RWPE1 (cell line): Measurements from ENCODE around the gene ELAC2.
A peak's percentile ranks its signal among the peaks of the same experiment; 100 is the strongest.

Source experiments
- CTCF ChIA-PET: fragments of 350-600 bp; sonication (Branson Sonifier 250); formaldehyde crosslinking; extraction: SDS; loops from one replicate; lab custom pipeline; 2021; lab: Yijun Ruan, JAX
- POLR2A ChIA-PET: fragments of 400-600 bp; formaldehyde crosslinking; extraction: SDS; loops from one replicate; lab custom pipeline; 2020; ENCODE audit warnings: antibody characterized with exemption; ENCODE audit not compliant: low non-redundant PET; lab: Yijun Ruan, JAX
- DNase-seq: peaks from one replicate; pipeline ENCODE4 v3.0.0; 2012; ENCODE audit warnings: low spot score
- H3K27ac ChIP-seq: fragments of 450-650 bp; 2 replicates; pipeline ENCODE4 v1.5.1; 2017
- TF ChIP-seq, protein P1 (sequence below): fragments of 450-650 bp; conservative IDR thresholded peaks from 2 replicates; pipeline ENCODE4 v1.5.1; 2017; ENCODE audit warnings: low read depth, mild to moderate bottlenecking

The ELAC2 gene

DNA sequence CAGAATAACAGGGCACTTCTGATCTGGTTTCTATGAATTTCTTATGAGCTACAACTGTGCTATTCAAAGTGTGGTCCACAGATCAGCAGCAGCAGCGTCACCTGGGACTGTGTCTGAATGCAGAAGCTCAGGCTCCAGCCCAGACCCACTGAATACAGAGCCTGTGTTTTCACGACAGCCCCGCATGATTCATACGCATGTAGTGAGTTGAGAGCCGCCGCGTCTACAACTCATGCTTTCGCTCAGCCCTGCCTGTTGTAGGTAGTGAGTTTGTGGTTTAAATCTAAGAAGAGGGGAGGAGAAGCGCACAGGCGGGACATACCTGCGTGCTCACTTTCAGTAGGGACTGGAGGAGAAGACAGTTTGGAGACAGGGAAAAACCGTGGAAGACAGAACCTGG, 28.5 kb upstream of the ELAC2 start:
- DNase-seq: no peak
- H3K27ac ChIP-seq: no peak overlapping the region
- TF ChIP-seq, protein P1, sequence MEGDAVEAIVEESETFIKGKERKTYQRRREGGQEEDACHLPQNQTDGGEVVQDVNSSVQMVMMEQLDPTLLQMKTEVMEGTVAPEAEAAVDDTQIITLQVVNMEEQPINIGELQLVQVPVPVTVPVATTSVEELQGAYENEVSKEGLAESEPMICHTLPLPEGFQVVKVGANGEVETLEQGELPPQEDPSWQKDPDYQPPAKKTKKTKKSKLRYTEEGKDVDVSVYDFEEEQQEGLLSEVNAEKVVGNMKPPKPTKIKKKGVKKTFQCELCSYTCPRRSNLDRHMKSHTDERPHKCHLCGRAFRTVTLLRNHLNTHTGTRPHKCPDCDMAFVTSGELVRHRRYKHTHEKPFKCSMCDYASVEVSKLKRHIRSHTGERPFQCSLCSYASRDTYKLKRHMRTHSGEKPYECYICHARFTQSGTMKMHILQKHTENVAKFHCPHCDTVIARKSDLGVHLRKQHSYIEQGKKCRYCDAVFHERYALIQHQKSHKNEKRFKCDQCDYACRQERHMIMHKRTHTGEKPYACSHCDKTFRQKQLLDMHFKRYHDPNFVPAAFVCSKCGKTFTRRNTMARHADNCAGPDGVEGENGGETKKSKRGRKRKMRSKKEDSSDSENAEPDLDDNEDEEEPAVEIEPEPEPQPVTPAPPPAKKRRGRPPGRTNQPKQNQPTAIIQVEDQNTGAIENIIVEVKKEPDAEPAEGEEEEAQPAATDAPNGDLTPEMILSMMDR: no peak
- CTCF ChIA-PET: no interaction called here
- POLR2A ChIA-PET: no interaction called here

- ChIA-PET POLR2A (no interaction called here), CTCF (no interaction called here)
- no peak overlapping the region for H3K27ac ChIP-seq
- TF ChIP-seq, protein P1: no peak
- DNase-seq: no peak
These were observed 26.8 kb upstream of the ELAC2 start for GRCh38 chr17:13044572-13045065.

DNA sequence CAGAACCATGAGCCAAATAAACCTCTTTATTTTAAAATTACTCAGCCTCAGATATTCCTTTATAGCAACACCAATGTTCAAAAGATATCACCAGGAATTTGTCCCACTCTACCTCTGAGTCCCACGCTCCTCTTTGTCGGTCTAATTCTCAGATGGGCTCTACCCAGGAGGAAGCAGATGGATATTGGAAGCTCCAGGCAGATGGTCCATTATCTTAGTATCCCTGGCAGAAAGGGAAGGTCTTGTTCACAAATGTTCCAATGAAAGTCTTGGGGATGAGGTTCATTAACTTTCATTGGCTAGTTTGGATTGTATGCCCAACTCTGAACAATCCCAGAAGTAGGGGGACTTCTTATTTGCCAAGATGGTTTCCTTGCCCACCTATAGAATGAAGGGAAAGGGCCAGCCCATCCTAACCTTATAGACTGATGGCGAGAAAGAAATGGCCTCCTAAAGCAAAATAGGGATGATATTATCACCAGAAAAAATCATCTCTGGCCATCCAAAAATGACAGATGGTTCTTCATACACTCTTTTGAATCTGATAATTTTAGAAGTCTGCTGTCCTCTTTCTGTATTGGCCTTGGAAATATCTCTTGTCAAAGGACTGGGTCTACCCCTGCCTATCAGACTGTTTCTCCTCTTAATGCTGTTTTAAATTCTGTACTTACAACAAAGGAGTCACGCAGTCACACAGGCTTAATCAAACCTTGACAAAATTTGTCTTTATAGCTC, 21.3 kb upstream of the ELAC2 start:
- POLR2A ChIA-PET: no interaction called here
- H3K27ac ChIP-seq: no peak overlapping the region
- CTCF ChIA-PET: no interaction called here
- TF ChIP-seq, protein P1: no peak
- DNase-seq: no peak

GRCh38 chr17:13036751-13037150, 18.9 kb upstream of the ELAC2 start:
- ChIA-PET POLR2A (no interaction called here), CTCF (no interaction called here)
- no peak overlapping the region for H3K27ac ChIP-seq
- TF ChIP-seq, protein P1: no peak
- DNase-seq: no peak

- no peak overlapping the region for H3K27ac ChIP-seq
- POLR2A ChIA-PET: no interaction called here
- TF ChIP-seq, protein P1: no peak
- CTCF ChIA-PET: no interaction called here
- no peak for DNase-seq
These were observed 17.6 kb upstream of the ELAC2 start for GRCh38 chr17:13035420-13035819.

GRCh38 chr17:13031718-13032350, 14.0 kb upstream of the ELAC2 start:
- H3K27ac ChIP-seq: no peak overlapping the region
- DNase-seq: peak; percentile 49
- TF ChIP-seq, protein P1: peak; percentile 76
- ChIA-PET POLR2A (no interaction called here), CTCF (interaction anchor here (0.6 to 1.7 kb wide), 8 partner anchors 10 to 1487 kb away, joined by 3 to 6 read pairs (median 4); partner anchors contain the start of gene ELAC2)
